ENCODE data around the gene GRK4.
A peak's percentile ranks its signal among the peaks of the same experiment; 100 is the strongest.

Gene GRK4

DNA sequence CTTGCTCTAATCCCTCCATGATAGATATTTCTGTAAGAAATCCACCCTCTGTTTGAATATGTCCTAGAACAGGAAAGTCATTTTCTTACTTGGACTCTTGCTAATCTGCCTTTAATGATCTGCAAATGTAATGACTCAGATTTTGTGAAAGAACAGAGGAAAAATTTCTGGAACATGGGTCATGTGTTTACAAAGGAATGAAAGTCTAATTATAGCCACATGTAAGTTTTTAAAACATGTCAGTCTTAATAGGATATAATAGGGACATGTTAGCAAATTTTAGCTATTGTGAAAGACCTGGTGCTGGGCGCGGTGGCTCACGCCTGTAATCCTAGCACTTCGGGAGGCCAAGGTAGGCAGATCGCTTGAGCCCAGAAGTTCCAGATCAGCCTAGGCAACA, 47.6 kb downstream of the GRK4 start:
- DNase-seq (ENCODE audit: low read depth): peak; percentile 91
- TF ChIP-seq, protein P1, sequence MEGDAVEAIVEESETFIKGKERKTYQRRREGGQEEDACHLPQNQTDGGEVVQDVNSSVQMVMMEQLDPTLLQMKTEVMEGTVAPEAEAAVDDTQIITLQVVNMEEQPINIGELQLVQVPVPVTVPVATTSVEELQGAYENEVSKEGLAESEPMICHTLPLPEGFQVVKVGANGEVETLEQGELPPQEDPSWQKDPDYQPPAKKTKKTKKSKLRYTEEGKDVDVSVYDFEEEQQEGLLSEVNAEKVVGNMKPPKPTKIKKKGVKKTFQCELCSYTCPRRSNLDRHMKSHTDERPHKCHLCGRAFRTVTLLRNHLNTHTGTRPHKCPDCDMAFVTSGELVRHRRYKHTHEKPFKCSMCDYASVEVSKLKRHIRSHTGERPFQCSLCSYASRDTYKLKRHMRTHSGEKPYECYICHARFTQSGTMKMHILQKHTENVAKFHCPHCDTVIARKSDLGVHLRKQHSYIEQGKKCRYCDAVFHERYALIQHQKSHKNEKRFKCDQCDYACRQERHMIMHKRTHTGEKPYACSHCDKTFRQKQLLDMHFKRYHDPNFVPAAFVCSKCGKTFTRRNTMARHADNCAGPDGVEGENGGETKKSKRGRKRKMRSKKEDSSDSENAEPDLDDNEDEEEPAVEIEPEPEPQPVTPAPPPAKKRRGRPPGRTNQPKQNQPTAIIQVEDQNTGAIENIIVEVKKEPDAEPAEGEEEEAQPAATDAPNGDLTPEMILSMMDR (IDR thresholded peaks at IDR 0.05; ENCODE audit: insufficient read depth, low read depth, low read length, missing control alignments): no peak
- no peak overlapping the region for H3K4me3 ChIP-seq (ENCODE audit: low read length)

DNA sequence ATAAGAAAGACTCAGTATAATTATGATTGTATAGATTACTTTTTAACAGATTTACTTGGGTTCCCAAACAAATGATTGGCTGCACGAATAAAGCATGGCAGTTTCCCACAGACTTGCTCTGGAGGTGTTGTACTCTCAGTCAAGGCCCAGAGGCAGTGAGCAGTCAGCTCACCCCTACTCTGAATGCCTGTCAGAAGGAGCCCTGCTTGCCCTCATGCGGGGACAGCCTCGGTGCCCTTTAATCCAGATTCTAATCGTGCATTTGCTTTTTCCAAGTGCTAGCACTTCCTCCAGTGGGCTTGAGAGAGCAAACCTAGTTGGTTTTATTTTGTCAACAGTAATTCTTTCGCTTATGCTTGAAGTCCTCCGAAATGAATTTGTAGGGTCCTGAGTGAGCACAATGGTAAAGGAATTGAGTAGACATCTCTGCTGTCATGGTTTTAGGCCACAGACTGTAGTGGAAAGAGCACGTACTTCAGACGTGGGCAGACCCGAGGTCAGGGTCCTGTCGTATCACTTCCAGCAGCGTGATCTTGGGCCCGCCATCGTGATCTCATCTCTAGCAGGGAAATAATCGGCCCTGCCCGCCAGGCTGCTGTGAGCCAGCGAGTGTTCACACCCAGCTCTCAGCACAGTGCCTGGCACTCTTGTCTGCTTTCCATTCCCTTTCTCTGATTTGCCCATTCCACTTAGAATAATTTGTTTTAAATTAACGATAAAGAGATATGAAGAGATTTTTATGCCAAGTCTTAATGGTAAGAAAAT, 48.3 kb downstream of the GRK4 start:
- DNase-seq (ENCODE audit: low read depth): no peak
- H3K4me3 ChIP-seq (ENCODE audit: low read length): no peak overlapping the region
- TF ChIP-seq, protein P1 (IDR thresholded peaks at IDR 0.05; ENCODE audit: insufficient read depth, low read depth, low read length, missing control alignments): no peak

DNA sequence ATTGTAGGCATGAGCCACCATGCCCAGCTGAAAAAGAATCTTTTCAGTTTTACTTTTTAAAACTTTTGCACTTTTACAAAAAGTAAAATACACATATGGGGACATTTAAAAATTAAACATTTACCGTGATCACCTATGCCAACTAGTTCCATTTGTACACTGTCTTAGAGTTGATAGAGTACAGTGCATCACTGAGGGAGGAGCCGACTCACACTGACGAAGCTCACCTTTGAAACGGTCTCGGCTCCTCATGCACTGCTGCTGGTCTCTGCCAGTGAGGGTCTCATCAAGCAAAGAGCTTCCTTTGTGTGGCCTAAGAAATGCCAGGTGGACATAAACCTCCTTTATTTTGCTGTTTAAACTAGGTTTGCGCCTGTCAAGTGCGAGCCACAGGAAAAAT, 50.0 kb downstream of the GRK4 start:
- no peak for DNase-seq (ENCODE audit: low read depth)
- no peak overlapping the region for H3K4me3 ChIP-seq (ENCODE audit: low read length)
- TF ChIP-seq, protein P1 (IDR thresholded peaks at IDR 0.05; ENCODE audit: insufficient read depth, low read depth, low read length, missing control alignments): no peak

- no peak for DNase-seq (ENCODE audit: low read depth)
- no peak overlapping the region for H3K4me3 ChIP-seq (ENCODE audit: low read length)
- TF ChIP-seq, protein P1 (IDR thresholded peaks at IDR 0.05; ENCODE audit: insufficient read depth, low read depth, low read length, missing control alignments): no peak
These were observed 50.5 kb downstream of the GRK4 start for GRCh38 chr4:3013839-3014350.

GRCh38 chr4:3016961-3017360, 53.6 kb downstream of the GRK4 start:
- TF ChIP-seq, protein P1 (IDR thresholded peaks at IDR 0.05; ENCODE audit: insufficient read depth, low read depth, low read length, missing control alignments): no peak
- DNase-seq (ENCODE audit: low read depth): no peak
- H3K4me3 ChIP-seq (ENCODE audit: low read length): no peak overlapping the region

DNA sequence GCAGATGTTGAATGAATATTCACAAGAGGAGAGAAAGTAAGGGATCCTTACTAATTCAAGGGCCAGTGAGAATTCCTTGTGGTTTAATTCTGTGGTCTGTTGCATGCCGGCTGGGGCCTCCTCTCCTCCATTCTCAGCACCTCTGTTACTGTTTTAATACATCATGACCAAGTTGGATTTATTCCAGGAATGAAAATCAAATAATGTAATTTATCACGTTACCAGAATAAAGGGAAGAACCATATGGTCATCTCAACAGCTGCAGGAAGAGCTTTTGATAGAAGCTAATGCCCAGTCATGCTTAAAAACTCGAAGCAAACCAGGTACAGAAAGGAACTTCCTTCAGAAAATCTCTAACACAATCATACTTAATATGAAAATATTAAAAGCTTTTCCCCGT, 54.1 kb downstream of the GRK4 start:
- TF ChIP-seq, protein P1 (IDR thresholded peaks at IDR 0.05; ENCODE audit: insufficient read depth, low read depth, low read length, missing control alignments): no peak
- H3K4me3 ChIP-seq (ENCODE audit: low read length): no peak overlapping the region
- DNase-seq (ENCODE audit: low read depth): no peak
